ENCODE data around the gene IPO4.

- TF ChIP-seq CTCF (IDR thresholded peaks at IDR 0.05 in 4 of 5, conservative IDR thresholded peaks at IDR 0.05 in 1 of 5) (no peak), POLR2A (IDR thresholded peaks at IDR 0.05) (no peak)
Measured at GRCh38 chr14:24151404-24152080, 37.1 kb downstream of the IPO4 start.
